ENCODE data around the gene FAM241B.

FAM241B gene

GRCh38 chr10:69616358-69616757 is 13.7 kb upstream of the FAM241B start:
- TF ChIP-seq REST (IDR thresholded peaks at IDR 0.05; ENCODE audit: low read depth): no peak
- no peak for TF ChIP-seq CREB1 (IDR thresholded peaks at IDR 0.05; ENCODE audit: low read depth)
- no peak for TF ChIP-seq YY1 (IDR thresholded peaks at IDR 0.05; ENCODE audit: low read depth)
- no peak for TF ChIP-seq MAX (IDR thresholded peaks at IDR 0.05)
- no peak for TF ChIP-seq EP300 (IDR thresholded peaks at IDR 0.05; ENCODE audit: borderline replicate concordance)
- no peak for TF ChIP-seq FOXM1 (IDR thresholded peaks at IDR 0.05; ENCODE audit: borderline replicate concordance, low read depth)
- no peak for TF ChIP-seq TAF1 (IDR thresholded peaks at IDR 0.05; ENCODE audit: low read depth)
- no peak for TF ChIP-seq NFIC (IDR thresholded peaks at IDR 0.05)

DNA sequence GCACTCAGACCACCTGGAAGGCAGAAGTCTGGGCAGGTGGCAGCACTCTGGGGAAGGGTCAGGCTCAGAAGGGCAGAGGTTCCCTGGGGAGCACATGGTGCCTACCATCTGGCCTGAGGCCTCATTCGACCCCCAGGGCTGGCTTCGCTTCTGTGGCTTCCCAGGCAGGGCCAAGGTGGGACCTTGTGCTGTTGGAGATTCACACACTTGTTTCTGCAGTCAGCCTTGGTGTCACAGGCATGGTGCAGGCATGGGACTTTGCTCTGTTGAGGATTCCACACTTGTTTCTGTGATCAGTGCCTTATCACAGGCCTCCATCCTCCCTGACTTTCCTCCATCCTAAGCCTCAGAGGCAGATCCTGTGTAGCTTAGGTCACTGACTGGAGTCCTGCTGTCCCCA is 11.3 kb upstream of the FAM241B start:
- TF ChIP-seq FOXM1 (IDR thresholded peaks at IDR 0.05; ENCODE audit: borderline replicate concordance, low read depth) (no peak), EP300 (IDR thresholded peaks at IDR 0.05; ENCODE audit: borderline replicate concordance) (no peak), TEAD4 (IDR thresholded peaks at IDR 0.05) (no peak), CEBPB (IDR thresholded peaks at IDR 0.05) (no peak), REST (IDR thresholded peaks at IDR 0.05; ENCODE audit: low read depth) (no peak), RAD21 (IDR thresholded peaks at IDR 0.05; ENCODE audit: low read depth) (no peak), CREB1 (IDR thresholded peaks at IDR 0.05; ENCODE audit: low read depth) (no peak)

DNA sequence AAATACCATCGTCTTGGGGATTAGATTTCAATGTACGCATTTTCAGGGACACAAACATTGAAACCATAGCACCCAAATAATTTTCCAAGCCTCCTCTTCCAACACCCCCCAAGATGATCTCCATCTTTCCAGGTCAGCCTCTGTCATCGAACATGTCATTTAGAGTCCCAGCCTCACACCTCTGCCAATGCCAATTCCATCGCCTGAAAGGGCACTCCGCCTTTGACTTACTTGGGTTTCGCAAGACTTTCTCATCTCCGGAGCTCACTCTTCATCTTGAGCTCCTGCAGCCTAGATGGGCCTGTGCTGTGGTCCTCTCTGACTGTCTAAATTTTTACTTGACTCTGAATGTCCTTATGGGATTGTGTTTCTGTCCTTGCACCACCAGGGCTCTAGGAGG is 10.4 kb upstream of the FAM241B start:
- TF ChIP-seq CEBPB (IDR thresholded peaks at IDR 0.05) (no peak), TCF12 (IDR thresholded peaks at IDR 0.05; ENCODE audit: low read depth) (no peak), EGR1 (IDR thresholded peaks at IDR 0.05) (no peak), NFIC (IDR thresholded peaks at IDR 0.05) (no peak), REST (IDR thresholded peaks at IDR 0.05; ENCODE audit: low read depth) (no peak), CREB1 (IDR thresholded peaks at IDR 0.05; ENCODE audit: low read depth) (no peak), MAX (IDR thresholded peaks at IDR 0.05) (no peak), TEAD4 (IDR thresholded peaks at IDR 0.05) (no peak), FOXM1 (IDR thresholded peaks at IDR 0.05; ENCODE audit: borderline replicate concordance, low read depth) (no peak), TAF1 (IDR thresholded peaks at IDR 0.05; ENCODE audit: low read depth) (no peak), EP300 (IDR thresholded peaks at IDR 0.05; ENCODE audit: borderline replicate concordance) (no peak), ZBTB7A (IDR thresholded peaks at IDR 0.05; ENCODE audit: low read depth) (no peak), RAD21 (IDR thresholded peaks at IDR 0.05; ENCODE audit: low read depth) (no peak), YY1 (IDR thresholded peaks at IDR 0.05; ENCODE audit: low read depth) (no peak)

- TF ChIP-seq EP300 (IDR thresholded peaks at IDR 0.05; ENCODE audit: borderline replicate concordance) (no peak), TEAD4 (IDR thresholded peaks at IDR 0.05) (no peak), RAD21 (IDR thresholded peaks at IDR 0.05; ENCODE audit: low read depth) (no peak), REST (IDR thresholded peaks at IDR 0.05; ENCODE audit: low read depth) (no peak), MAX (IDR thresholded peaks at IDR 0.05) (no peak), TCF12 (IDR thresholded peaks at IDR 0.05; ENCODE audit: low read depth) (no peak), CEBPB (IDR thresholded peaks at IDR 0.05) (no peak), CREB1 (IDR thresholded peaks at IDR 0.05; ENCODE audit: low read depth) (no peak), YY1 (IDR thresholded peaks at IDR 0.05; ENCODE audit: low read depth) (no peak), NFIC (IDR thresholded peaks at IDR 0.05) (no peak), ZBTB7A (IDR thresholded peaks at IDR 0.05; ENCODE audit: low read depth) (no peak)
- TF ChIP-seq, protein P1, sequence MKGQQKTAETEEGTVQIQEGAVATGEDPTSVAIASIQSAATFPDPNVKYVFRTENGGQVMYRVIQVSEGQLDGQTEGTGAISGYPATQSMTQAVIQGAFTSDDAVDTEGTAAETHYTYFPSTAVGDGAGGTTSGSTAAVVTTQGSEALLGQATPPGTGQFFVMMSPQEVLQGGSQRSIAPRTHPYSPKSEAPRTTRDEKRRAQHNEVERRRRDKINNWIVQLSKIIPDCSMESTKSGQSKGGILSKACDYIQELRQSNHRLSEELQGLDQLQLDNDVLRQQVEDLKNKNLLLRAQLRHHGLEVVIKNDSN (IDR thresholded peaks at IDR 0.05): no peak
Observed at GRCh38 chr10:69620625-69621024, 9.4 kb upstream of the FAM241B start.
